Retinal pigment epithelial cell (primary cell): ENCODE results near the gene RIPK1.

Experiments
- DNase-seq: peaks from one replicate; pipeline ENCODE4 v3.0.0-alpha.2; 2010; ENCODE audit warnings: low read depth
- H3K4me3 ChIP-seq: 2 replicates; pipeline ENCODE4 v1.5.1; 2011; ENCODE audit warnings: mild to moderate bottlenecking, low read length, control low read depth, moderate library complexity
- TF ChIP-seq, protein P1 (sequence below): conservative IDR thresholded peaks from 2 replicates; pipeline ENCODE4 v1.5.1; 2011; ENCODE audit warnings: low read depth, low read length, control low read depth, inconsistent platforms

The RIPK1 gene

DNA sequence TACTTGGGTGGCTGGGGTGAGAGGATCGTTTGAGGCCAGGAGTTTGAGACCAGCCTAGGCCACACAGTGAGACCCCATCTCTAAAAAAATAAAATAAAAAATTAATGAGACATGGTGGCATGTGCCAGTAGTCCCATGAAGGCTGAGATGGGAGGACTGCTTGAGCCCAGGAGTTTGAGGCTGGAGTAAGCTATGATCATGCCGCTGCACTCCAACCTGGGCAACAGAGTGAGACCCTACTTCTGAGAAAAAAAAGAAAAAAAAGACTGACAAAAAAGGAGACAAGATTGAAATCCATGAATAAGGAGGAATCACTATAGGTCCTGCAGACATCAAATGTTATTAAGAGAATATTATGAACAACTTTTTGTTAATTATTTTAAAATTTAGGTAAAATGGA is 26.5 kb downstream of the RIPK1 start:
- TF ChIP-seq, protein P1, sequence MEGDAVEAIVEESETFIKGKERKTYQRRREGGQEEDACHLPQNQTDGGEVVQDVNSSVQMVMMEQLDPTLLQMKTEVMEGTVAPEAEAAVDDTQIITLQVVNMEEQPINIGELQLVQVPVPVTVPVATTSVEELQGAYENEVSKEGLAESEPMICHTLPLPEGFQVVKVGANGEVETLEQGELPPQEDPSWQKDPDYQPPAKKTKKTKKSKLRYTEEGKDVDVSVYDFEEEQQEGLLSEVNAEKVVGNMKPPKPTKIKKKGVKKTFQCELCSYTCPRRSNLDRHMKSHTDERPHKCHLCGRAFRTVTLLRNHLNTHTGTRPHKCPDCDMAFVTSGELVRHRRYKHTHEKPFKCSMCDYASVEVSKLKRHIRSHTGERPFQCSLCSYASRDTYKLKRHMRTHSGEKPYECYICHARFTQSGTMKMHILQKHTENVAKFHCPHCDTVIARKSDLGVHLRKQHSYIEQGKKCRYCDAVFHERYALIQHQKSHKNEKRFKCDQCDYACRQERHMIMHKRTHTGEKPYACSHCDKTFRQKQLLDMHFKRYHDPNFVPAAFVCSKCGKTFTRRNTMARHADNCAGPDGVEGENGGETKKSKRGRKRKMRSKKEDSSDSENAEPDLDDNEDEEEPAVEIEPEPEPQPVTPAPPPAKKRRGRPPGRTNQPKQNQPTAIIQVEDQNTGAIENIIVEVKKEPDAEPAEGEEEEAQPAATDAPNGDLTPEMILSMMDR: no peak
- DNase-seq: no peak
- no peak overlapping the region for H3K4me3 ChIP-seq

- TF ChIP-seq, protein P1: no peak
- DNase-seq: no peak
- H3K4me3 ChIP-seq: no peak overlapping the region
Measured at GRCh38 chr6:3102875-3103274, 34.6 kb downstream of the RIPK1 start.

GRCh38 chr6:3108746-3109414 is 40.6 kb downstream of the RIPK1 start:
- no peak for DNase-seq
- TF ChIP-seq, protein P1: no peak
- H3K4me3 ChIP-seq: no peak overlapping the region

DNA sequence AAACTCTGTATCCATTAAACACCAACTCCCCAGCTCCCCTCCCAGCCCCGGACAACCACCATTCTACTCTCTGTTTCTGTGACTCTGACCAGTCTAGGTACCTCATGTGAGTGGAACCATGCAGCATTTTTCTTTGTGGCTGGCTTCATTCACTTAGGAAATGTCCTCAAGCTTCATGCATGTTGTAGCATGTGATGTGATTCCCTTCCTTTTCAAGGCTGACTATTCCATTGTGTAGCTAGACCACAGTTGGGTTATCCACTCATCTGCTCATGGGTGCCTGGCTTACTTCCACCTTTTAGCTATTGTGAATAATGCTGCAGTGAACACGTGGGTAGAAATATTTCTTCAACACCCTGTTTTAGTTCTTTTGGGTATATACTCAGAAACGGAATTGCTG is 41.5 kb downstream of the RIPK1 start:
- TF ChIP-seq, protein P1: no peak
- no peak overlapping the region for H3K4me3 ChIP-seq
- no peak for DNase-seq

DNA sequence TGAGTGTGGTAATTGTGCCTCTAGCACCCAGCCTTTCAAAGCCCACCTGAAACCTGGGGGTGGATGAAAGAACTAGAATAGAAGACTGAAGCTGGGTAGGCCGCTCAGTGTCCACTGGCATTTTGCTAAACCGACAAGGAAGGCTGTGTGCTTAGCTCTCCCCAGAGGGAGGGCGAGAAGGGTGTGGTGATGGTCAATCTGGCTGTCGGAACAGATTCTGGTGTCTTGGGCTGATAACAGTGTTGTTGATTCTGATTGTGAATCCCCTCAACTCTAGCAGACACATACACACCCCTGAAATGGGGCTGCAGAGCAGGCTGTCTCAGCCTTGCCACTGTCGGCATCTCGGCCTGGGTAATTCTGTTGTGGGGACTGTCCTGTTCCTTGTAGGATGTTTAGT is 46.1 kb downstream of the RIPK1 start:
- TF ChIP-seq, protein P1: no peak
- no peak overlapping the region for H3K4me3 ChIP-seq
- no peak for DNase-seq

GRCh38 chr6:3117912-3118352 is 49.6 kb downstream of the RIPK1 start:
- TF ChIP-seq, protein P1: no peak
- no peak for DNase-seq

DNA sequence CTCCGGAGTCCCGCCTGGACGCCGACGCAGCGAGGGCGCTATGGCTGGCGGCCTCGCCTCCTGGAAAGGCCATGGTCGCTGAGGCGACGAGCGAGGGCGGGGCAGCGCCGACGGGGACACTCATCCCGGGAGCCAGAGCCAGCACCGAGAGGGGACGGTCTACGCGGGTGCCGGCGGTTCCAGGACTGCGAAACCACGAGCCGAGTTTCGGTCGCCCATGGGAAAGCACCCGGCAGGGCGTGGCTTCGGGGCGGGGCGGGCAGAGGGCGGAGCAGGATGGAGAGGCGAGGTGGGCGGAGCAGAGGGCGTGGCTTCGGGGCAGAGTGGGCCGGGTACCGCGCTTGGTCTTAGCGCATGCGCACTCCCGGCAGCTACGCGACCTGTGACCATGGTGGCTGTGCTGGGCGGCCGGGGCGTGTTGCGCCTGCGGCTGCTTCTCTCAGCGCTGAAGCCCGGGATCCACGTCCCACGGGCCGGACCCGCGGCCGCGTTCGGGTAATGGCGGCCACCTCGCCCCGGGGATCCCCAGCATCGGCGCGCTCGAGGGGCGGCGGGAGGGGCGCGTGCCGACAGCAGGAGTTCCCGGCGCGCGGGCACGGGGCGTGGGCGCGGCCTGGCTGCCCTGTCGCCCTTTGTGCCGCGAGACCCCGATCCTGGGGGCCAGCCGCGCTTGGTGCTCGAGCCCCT is 50.2 kb downstream of the RIPK1 start, which contains the start of gene BPHL:
TSS of gene BPHL (plus strand) at position 359 of the 687 bp plus-strand sequence. CDS start at position 389, 30 bp downstream.
- DNase-seq: peak; percentile 66
- H3K4me3 ChIP-seq: peak within 1 kb of the TSS; percentile 83
- TF ChIP-seq, protein P1: no peak

More at GRCh38 chr6:3117912-3118352, 49.6 kb downstream of the RIPK1 start:
- H3K4me3 ChIP-seq: peak overlapping the region; percentile 83
